Measurements from ENCODE around the gene PLCH2.

DNA sequence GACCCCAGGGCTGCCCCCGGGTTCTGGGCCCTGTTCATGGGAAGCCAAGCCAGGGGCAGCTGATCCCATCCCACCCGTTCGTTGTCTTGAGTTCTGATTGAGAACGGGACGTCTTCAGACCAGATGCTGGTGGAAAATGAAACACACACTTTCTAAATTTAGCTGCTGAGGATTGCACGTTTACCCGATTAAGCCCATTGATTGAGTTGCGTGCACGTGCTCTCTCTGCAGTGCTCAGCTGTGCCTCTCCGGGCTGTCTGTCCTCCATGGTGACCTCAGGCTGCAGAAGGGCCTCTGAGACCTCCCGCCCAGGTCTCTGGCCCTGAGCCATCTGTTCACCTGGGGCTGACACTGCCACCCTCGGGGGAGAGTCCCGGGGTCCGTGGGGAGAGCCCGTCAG lies 36.7 kb upstream of the PLCH2 start:
- TF ChIP-seq, protein P1, sequence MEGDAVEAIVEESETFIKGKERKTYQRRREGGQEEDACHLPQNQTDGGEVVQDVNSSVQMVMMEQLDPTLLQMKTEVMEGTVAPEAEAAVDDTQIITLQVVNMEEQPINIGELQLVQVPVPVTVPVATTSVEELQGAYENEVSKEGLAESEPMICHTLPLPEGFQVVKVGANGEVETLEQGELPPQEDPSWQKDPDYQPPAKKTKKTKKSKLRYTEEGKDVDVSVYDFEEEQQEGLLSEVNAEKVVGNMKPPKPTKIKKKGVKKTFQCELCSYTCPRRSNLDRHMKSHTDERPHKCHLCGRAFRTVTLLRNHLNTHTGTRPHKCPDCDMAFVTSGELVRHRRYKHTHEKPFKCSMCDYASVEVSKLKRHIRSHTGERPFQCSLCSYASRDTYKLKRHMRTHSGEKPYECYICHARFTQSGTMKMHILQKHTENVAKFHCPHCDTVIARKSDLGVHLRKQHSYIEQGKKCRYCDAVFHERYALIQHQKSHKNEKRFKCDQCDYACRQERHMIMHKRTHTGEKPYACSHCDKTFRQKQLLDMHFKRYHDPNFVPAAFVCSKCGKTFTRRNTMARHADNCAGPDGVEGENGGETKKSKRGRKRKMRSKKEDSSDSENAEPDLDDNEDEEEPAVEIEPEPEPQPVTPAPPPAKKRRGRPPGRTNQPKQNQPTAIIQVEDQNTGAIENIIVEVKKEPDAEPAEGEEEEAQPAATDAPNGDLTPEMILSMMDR (conservative IDR thresholded peaks at IDR 0.05; ENCODE audit: low read depth, low read length): no peak
- TF ChIP-seq EZH2phosphoT487 (IDR thresholded peaks at IDR 0.05; ENCODE audit: borderline replicate concordance, low read length) (no peak), EZH2 (IDR thresholded peaks at IDR 0.05; ENCODE audit: low read length, unreplicated experiment) (no peak)

All from PC-3 (cell line).